ENCODE data around the gene FCHO2.

GRCh38 chr5:72996632-72997031 is 40.8 kb downstream of the FCHO2 start:
- TF ChIP-seq POLR2A (IDR thresholded peaks at IDR 0.05), result no peak
- no peak for TF ChIP-seq CTCF (IDR thresholded peaks at IDR 0.05)
